Liver (tissue), 9 donors: ENCODE results near the gene DCBLD2. TPM values are rescaled to one million over a fixed set of nuclear protein-coding genes. Genes with fewer than 3 reads are reported as not detected.

ENCODE experiments used
- DNase-seq: peaks from one replicate; pipeline ENCODE4 v3.0.0-alpha.2; 2017; ENCODE audit warnings: low spot score
- H3K27ac ChIP-seq, 2 donors: one replicate each; pipeline ENCODE4 v1.7.0; 2013; ENCODE audit warnings: inconsistent platforms in 2 of 2, low read length in 2 of 2, control low read depth in 1 of 2, low read depth in 1 of 2, mild to moderate bottlenecking in 1 of 2
- H3K27me3 ChIP-seq, 4 donors: one replicate each; pipeline versions ENCODE4 v1.6.1 to v1.7.0; 2013; ENCODE audit warnings: low read length in 3 of 4, inconsistent platforms in 1 of 4, mild to moderate bottlenecking in 1 of 4, moderate library complexity in 1 of 4; ENCODE audit not compliant: control insufficient read depth in 4 of 4, insufficient read depth in 4 of 4
- H3K36me3 ChIP-seq, 4 donors: one replicate each; pipeline versions ENCODE4 v1.6.1 to v1.7.0; 2013; ENCODE audit warnings: low read length in 3 of 4, mild to moderate bottlenecking in 3 of 4, low read depth in 1 of 4, moderate library complexity in 1 of 4; ENCODE audit not compliant: control insufficient read depth in 4 of 4, insufficient read depth in 3 of 4
- H3K4me1 ChIP-seq, 4 donors: one replicate each; pipeline versions ENCODE4 v1.6.1 to v1.7.0; 2013; ENCODE audit warnings: low read length in 3 of 4, mild to moderate bottlenecking in 3 of 4, moderate library complexity in 1 of 4; ENCODE audit not compliant: control insufficient read depth in 4 of 4, insufficient read depth in 4 of 4
- H3K4me3 ChIP-seq, 3 donors: one replicate each; pipeline versions ENCODE4 v1.6.1 to v1.7.0; 2013; ENCODE audit warnings: low read length in 3 of 3, control low read depth in 1 of 3, low read depth in 1 of 3, mild to moderate bottlenecking in 1 of 3
- H3K9ac ChIP-seq, 2 donors: one replicate each; pipeline ENCODE4 v1.7.0; 2013; ENCODE audit warnings: low read length in 2 of 2, mild to moderate bottlenecking in 2 of 2, moderate library complexity in 2 of 2, control low read depth in 1 of 2, low read depth in 1 of 2
- H3K9me3 ChIP-seq, 4 donors: one replicate each; pipeline versions ENCODE4 v1.6.1 to v1.7.0; 2013; ENCODE audit warnings: low read length in 3 of 4; ENCODE audit not compliant: control insufficient read depth in 4 of 4
- EGR1 ChIP-seq, 2 donors: IDR thresholded peaks; 2 replicates each; pipeline ENCODE4 v1.6.1; 2016 to 2018; ENCODE audit warnings: antibody characterized with exemption in 2 of 2, low read depth in 2 of 2
- HNF4A ChIP-seq, 2 donors: conservative IDR thresholded peaks; 2 replicates each; pipeline ENCODE4 v1.6.1; 2016; ENCODE audit warnings: antibody characterized with exemption in 2 of 2, mild to moderate bottlenecking in 2 of 2
- HNF4G ChIP-seq: IDR thresholded peaks from 2 replicates; pipeline ENCODE4 v1.6.1; 2016; ENCODE audit warnings: antibody characterized with exemption
- JUND ChIP-seq, 2 donors: IDR thresholded peaks; 2 replicates each; pipeline ENCODE4 v1.6.1; 2016; ENCODE audit warnings: antibody characterized with exemption in 2 of 2
- RAD21 ChIP-seq, 2 donors: IDR thresholded peaks; 2 replicates each; pipeline ENCODE4 v1.6.1; 2016; ENCODE audit warnings: antibody characterized with exemption in 2 of 2, mild to moderate bottlenecking in 2 of 2
- REST ChIP-seq: IDR thresholded peaks from 2 replicates; pipeline ENCODE4 v1.6.1; 2016; ENCODE audit warnings: antibody characterized with exemption, mild to moderate bottlenecking
- RXRA ChIP-seq, 2 donors: IDR thresholded peaks; 2 replicates each; pipeline ENCODE4 v1.6.1; 2017 to 2018; ENCODE audit warnings: antibody characterized with exemption in 2 of 2, mild to moderate bottlenecking in 1 of 2
- SP1 ChIP-seq: IDR thresholded peaks from 2 replicates; pipeline ENCODE4 v1.6.1; 2018; ENCODE audit warnings: antibody characterized with exemption, mild to moderate bottlenecking
- TAF1 ChIP-seq: conservative IDR thresholded peaks from 2 replicates; pipeline ENCODE4 v1.6.1; 2016; ENCODE audit warnings: antibody characterized with exemption, mild to moderate bottlenecking
- YY1 ChIP-seq: IDR thresholded peaks from 2 replicates; pipeline ENCODE4 v1.6.1; 2016; ENCODE audit warnings: antibody characterized with exemption, mild to moderate bottlenecking
- ZBTB33 ChIP-seq: IDR thresholded peaks from 2 replicates; pipeline ENCODE4 v1.6.1; 2016; ENCODE audit warnings: antibody characterized with exemption
- WGBS: extraction: QIAGEN DNeasy Blood & Tissue Kit; methylation state at CpG from one replicate; pipeline ENCODE4 v1.1.7; 2013; 5-methylcytosine and 5-hydroxymethylcytosine counted together
- polyA plus RNA-seq, 2 donors: library from polyadenylated mRNA; stranded (reverse) in 1 of 2; unstranded in 1 of 2; fragments of 200-250 nt in 1 of 2; fragments of >200 nt in 1 of 2; fragmentation: Nextera tagmentation in 1 of 2; extraction: Ambion mirVana in 1 of 2; gene quantifications; one replicate each; pipeline versions ENCODE4 v1.2.1 to v1.2.3, GENCODE V29; 2013 to 2015
- total RNA-seq, 2 donors: library from RNA; depleted of rRNA; stranded (reverse); fragments of >200 nt; gene quantifications; one replicate each; pipeline ENCODE4 v1.2.3, GENCODE V29; 2014
- TF ChIP-seq, protein P1 (sequence below): IDR thresholded peaks from 2 replicates; pipeline ENCODE4 v1.6.1; 2016; ENCODE audit warnings: antibody characterized with exemption
- TF ChIP-seq, protein P2 (sequence below): IDR thresholded peaks from 2 replicates; pipeline ENCODE4 v1.6.1; 2016; ENCODE audit warnings: antibody characterized with exemption
- donor health status: healthy.
- donor health status: healthy.
- donor health status: healthy.
- donor health status: healthy.
- donor health status: healthy.

DCBLD2 gene
- total and polyA plus RNA-seq, 4 donors: 4.7 to 14.7 (median 9.1) TPM

GRCh38 chr3:98763076-98763475 lies 138.4 kb downstream of the DCBLD2 start, which contains the start of gene ST3GAL6:
Gene ST3GAL6, plus strand, starts transcription at chr3:98763340. Its CDS starts 5,101 bp downstream, at chr3:98768441.
- H3K4me3 ChIP-seq: no peak within 1 kb of the TSS
- WGBS: 31% methylated on average over 1 of the region's 1 CpG
- TF ChIP-seq TAF1 (no peak), ZBTB33 (no peak), JUND (IDR thresholded peaks at IDR 0.05) (peak in 1 of 2 donors; percentile 32), YY1 (no peak), EGR1 (IDR thresholded peaks at IDR 0.05; ENCODE audit: low read depth in 2 of 2) (no peak), SP1 (no peak), RAD21 (IDR thresholded peaks at IDR 0.05) (peak; percentile 19 to 41), REST (no peak), RXRA (IDR thresholded peaks at IDR 0.05) (peak; percentile 26 to 46), HNF4A (conservative IDR thresholded peaks at IDR 0.05) (peak; percentile 53 to 65), HNF4G (no peak)
- TF ChIP-seq, protein P1, sequence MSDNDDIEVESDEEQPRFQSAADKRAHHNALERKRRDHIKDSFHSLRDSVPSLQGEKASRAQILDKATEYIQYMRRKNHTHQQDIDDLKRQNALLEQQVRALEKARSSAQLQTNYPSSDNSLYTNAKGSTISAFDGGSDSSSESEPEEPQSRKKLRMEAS: peak; percentile 14
- H3K9ac ChIP-seq: no peak within 1 kb of the TSS
- H3K9me3 ChIP-seq: no peaks in the 10 kb centered on the region
- no peak for DNase-seq
- H3K36me3 ChIP-seq: no peaks in the 10 kb centered on the region
- H3K4me1 ChIP-seq: peaks cover 11 to 39% (median 18%) of the 10 kb centered on the region in 4 donors
- H3K27me3 ChIP-seq: no peaks in the 10 kb centered on the region
- peak within 1 kb of the TSS; percentile 48 to 64 for H3K27ac ChIP-seq

GRCh38 chr3:98761643-98762229 lies 139.8 kb downstream of the DCBLD2 start:
- H3K27ac ChIP-seq: peak overlapping the region in 1 of 2 donors; percentile 19
- TF ChIP-seq EGR1 (IDR thresholded peaks at IDR 0.05; ENCODE audit: low read depth in 2 of 2): no peak
- TF ChIP-seq, protein P1: no peak
- TF ChIP-seq, protein P2, sequence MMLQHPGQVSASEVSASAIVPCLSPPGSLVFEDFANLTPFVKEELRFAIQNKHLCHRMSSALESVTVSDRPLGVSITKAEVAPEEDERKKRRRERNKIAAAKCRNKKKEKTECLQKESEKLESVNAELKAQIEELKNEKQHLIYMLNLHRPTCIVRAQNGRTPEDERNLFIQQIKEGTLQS: no peak
- no peak for TF ChIP-seq RXRA (IDR thresholded peaks at IDR 0.05)
- no peak for TF ChIP-seq HNF4G
- no peaks in the 10 kb centered on the region for H3K27me3 ChIP-seq
- peaks cover 11 to 39% (median 17%) of the 10 kb centered on the region in 4 donors for H3K4me1 ChIP-seq
- H3K9ac ChIP-seq: no peak overlapping the region
- H3K9me3 ChIP-seq: no peaks in the 10 kb centered on the region
- DNase-seq: no peak
- H3K4me3 ChIP-seq: no peak overlapping the region
- WGBS: 63% methylated on average over 2 of the region's 2 CpGs
- H3K36me3 ChIP-seq: no peaks in the 10 kb centered on the region
